Activated CD4-positive, alpha-beta T cell treated with anti-CD3 and anti-CD28 coated beads, Interleukin-2, amount 10 ng/mL, durations not matched to agents 24 days and 14 days (primary cell): Measurements from ENCODE around the gene TULP3. TPM values are rescaled to one million over a fixed set of nuclear protein-coding genes. Genes with fewer than 3 reads are reported as not detected.
A peak's percentile ranks its signal among the peaks of the same experiment; 100 is the strongest.

Experiments used
- DNase-seq: peaks from one replicate; pipeline ENCODE4 v3.0.0; 2022
- H3K27ac Mint-ChIP-seq: one replicate; pipeline ENCODE4 v1.8.0; 2022; ENCODE audit warnings: mild to moderate bottlenecking, mixed read lengths
- H3K27me3 Mint-ChIP-seq: one replicate; pipeline ENCODE4 v1.8.0; 2022; ENCODE audit warnings: mixed read lengths
- H3K36me3 Mint-ChIP-seq: one replicate; pipeline ENCODE4 v1.8.0; 2022; ENCODE audit warnings: low read depth, mild to moderate bottlenecking, mixed read lengths
- H3K4me1 Mint-ChIP-seq: one replicate; pipeline ENCODE4 v1.8.0; 2021; ENCODE audit warnings: mixed read lengths
- H3K4me3 Mint-ChIP-seq: one replicate; pipeline ENCODE4 v1.8.0; 2022; ENCODE audit warnings: mild to moderate bottlenecking, moderate library complexity, mixed read lengths
- H3K9me3 Mint-ChIP-seq: one replicate; pipeline ENCODE4 v1.8.0; 2021; ENCODE audit warnings: mixed read lengths
- intact Hi-C: fragments of 100-400 bp; cut with micrococcal nuclease; formaldehyde crosslinking; loops from one replicate; pipeline ENCODE4 v1.15.1; 2023
- total RNA-seq: library from RNA; stranded (reverse); gene quantifications from 2 replicates; pipeline ENCODE4 v1.2.3, GENCODE V29; 2022

The TULP3 gene
- total RNA-seq, 1 donor from 2014 or later: 7.8 TPM

DNA sequence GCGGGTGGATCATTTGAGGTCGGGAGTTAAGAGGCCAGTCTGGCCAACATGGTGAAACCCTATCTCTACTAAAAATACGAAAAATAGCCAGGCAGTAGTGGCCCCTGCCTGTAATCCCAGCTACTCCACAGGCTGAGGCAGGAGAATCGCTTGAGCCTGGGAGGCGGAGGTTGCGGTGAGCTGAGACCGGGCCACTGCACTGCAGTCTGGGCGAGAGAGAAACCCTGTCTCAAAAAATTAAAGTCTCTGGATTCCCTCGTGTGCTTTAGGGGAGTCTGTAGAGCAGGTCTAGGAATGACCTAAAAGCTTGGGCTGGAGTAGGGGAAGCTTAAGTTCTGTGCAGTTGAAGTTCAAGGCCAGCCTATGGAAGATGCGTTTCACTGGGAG, 697 bp upstream of the TULP3 start:
- DNase-seq: no peak
- H3K4me1 Mint-ChIP-seq: peaks cover 35% of the 10 kb centered on the region
- intact Hi-C loops: loop anchor here (1.0 to 2.0 kb wide), 5 partner anchors 13 to 199 kb away; partner anchors contain the start of genes FOXM1, ITFG2 and RHNO1
- peaks cover 28% of the 10 kb centered on the region for H3K36me3 Mint-ChIP-seq
- no peaks in the 10 kb centered on the region for H3K9me3 Mint-ChIP-seq
- peaks cover 3% of the 10 kb centered on the region for H3K27me3 Mint-ChIP-seq
- H3K27ac Mint-ChIP-seq: peak overlapping the region; percentile 94
- peak overlapping the region; percentile 99 for H3K4me3 Mint-ChIP-seq

DNA sequence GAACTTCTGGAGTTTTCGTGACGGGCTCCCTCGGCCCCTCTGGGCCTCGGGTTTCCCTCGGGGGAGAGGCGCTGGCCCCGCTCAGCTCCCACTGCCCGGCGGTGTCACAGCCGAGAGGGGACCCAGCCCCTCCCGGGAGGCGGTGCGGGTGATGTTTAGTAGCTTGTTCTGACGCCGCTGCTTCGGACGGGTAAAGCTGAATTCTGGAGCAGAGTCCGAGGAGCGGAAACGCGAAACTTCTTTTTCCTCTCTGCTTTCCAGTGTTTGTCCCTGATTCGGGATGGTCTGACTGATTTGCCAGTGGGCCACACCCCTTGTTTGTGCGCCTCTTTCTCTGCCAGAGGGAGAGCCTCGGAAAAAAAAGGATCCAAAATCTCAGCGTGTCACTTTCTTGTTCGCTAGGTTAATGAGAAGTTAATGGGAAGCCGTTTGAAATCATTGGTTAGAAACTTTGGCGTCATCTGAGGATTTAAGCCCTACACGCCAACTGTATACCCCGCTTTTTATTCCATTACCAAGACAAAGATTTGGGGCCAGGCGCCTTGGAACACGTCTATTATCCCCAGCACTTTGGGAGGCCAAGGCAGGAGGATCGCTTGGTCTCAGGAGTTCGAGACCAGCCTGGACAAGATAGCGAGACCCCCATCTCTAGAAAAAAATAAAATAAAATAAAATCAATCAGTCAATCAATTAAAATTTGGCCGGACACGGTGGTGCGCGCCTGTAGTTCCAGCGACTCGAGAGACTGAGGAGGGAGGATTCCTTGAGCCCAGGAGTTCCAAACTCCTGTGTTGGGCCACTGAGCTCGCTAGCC, 756 bp downstream of the TULP3 start:
- peaks cover 32% of the 10 kb centered on the region for H3K4me1 Mint-ChIP-seq
- H3K27me3 Mint-ChIP-seq: peaks cover 3% of the 10 kb centered on the region
- DNase-seq: peak; percentile 78
- intact Hi-C loops: loop anchor here (2.0 kb wide), 2 partner anchors 23 to 201 kb away; no protein-coding TSS in a partner anchor
- peaks cover 19% of the 10 kb centered on the region for H3K36me3 Mint-ChIP-seq
- no peaks in the 10 kb centered on the region for H3K9me3 Mint-ChIP-seq
- H3K27ac Mint-ChIP-seq: no peak overlapping the region
- peak overlapping the region; percentile 99 for H3K4me3 Mint-ChIP-seq

DNA sequence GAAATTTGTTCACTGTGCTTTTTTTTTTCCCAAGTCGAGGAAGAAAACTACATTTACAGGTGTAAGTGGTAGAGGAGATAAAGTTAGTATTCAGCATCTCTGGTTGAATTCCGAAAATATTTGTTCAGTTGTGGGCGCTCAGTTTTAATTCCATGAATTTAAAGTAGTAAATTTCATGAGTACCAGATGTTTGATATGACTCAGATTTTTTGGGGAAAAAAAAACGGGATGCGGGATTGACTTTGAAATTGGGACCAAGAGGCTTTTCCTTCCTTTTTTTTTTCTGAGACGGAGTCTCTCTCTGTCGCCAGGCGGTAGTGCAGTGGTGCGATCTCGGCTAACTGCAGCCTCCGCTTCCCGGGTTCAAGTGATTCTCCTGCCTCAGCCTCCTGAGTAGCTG, 1.6 kb downstream of the TULP3 start:
- no peak overlapping the region for H3K4me3 Mint-ChIP-seq
- peaks cover 32% of the 10 kb centered on the region for H3K4me1 Mint-ChIP-seq
- peaks cover 19% of the 10 kb centered on the region for H3K36me3 Mint-ChIP-seq
- intact Hi-C loops: no loop called here
- no peak for DNase-seq
- H3K9me3 Mint-ChIP-seq: no peaks in the 10 kb centered on the region
- H3K27ac Mint-ChIP-seq: no peak overlapping the region
- peaks cover 3% of the 10 kb centered on the region for H3K27me3 Mint-ChIP-seq

DNA sequence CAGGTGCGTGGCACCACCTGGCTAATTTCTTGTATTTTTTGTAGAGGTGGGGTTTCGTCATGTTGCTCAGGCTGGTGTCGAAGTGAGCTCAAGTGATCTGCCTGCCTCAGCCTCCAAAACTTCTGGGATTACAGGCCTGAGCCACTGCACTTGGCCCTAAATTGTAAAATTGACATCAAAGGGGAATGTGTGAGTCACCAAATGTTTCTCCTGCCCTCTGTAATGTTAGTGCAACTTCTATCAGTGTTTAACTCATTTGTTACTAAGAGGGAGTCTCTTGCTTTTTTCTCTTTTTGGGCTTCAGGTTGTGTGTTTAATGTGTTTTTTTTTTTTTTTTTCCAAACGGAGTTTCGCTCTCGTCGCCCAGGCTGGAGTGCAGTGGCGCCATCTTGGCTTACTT, 2.3 kb downstream of the TULP3 start:
- no peak for DNase-seq
- Mint-ChIP-seq H3K36me3 (peaks cover 13% of the 10 kb centered on the region), H3K27me3 (peaks cover 3% of the 10 kb centered on the region), H3K4me3 (peak overlapping the region; percentile 50), H3K4me1 (peaks cover 29% of the 10 kb centered on the region), H3K27ac (no peak overlapping the region), H3K9me3 (no peaks in the 10 kb centered on the region)
- intact Hi-C loops: no loop called here

DNA sequence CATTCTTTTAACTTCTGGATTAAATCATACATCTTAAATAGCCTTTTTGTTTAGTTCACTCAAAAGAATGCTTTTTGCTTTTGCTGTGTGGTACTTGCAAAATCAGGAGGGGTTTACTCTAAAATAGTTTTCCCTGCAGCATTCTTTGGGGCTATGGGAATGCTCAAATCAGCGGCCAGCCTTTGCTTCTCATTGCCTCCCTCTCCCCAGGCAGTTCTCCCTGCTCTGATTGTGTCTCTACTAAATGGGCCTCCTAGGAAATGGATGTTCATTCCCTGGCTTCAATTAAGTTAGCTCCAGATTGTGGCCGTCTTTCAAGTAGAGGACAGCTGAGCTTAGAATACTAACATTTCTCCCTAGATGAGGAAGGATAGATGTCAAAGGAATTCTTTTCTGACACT, 4.4 kb downstream of the TULP3 start:
- intact Hi-C loops: no loop called here
- Mint-ChIP-seq H3K9me3 (no peaks in the 10 kb centered on the region), H3K4me3 (no peak overlapping the region), H3K4me1 (peaks cover 17% of the 10 kb centered on the region), H3K27me3 (peaks cover 3% of the 10 kb centered on the region), H3K27ac (no peak overlapping the region), H3K36me3 (peaks cover 4% of the 10 kb centered on the region)
- no peak for DNase-seq

DNA sequence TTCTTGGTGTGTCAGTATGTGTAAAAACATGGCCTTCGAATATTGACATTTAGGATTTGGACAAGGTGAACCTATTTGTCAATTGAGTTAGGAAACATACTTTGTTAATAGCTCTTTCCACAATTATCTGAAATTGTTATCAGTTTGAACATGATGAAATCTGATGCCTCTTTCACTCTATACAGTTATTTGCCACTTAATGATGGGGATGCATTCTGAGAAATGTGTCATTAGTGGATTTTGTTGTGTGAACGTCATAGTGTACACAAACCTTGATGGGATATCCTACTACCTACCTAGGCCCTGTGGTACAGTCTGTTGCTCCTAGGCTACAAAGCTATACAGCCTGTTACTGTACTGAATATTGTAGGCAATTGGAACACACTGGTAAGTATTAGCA, 4.8 kb downstream of the TULP3 start:
- peaks cover 2% of the 10 kb centered on the region for H3K36me3 Mint-ChIP-seq
- DNase-seq: no peak
- H3K4me1 Mint-ChIP-seq: peaks cover 12% of the 10 kb centered on the region
- H3K9me3 Mint-ChIP-seq: no peaks in the 10 kb centered on the region
- intact Hi-C loops: no loop called here
- H3K27ac Mint-ChIP-seq: no peak overlapping the region
- no peak overlapping the region for H3K4me3 Mint-ChIP-seq
- peaks cover 3% of the 10 kb centered on the region for H3K27me3 Mint-ChIP-seq

DNA sequence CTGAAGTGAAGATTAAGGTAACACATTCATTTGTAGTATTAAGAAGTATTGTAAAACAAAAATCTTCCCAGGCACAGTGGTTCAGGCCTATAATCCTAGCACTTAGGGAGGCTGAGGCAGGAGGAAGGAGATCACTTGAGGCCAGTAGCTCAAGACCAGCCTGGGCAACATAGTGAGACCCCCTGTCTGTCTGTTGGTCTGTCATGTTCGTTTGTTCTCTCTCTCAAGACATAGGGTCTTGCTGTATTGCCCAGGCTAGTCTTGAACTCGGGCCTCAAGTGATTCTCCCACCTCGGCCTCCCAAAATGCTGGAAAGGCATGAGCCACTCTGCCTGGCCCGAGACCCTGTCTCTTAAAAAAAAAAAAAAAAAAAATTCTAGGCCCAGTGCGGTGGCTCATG, 6.7 kb downstream of the TULP3 start:
- Mint-ChIP-seq H3K36me3 (no peaks in the 10 kb centered on the region), H3K9me3 (no peaks in the 10 kb centered on the region), H3K4me3 (no peak overlapping the region), H3K27me3 (no peaks in the 10 kb centered on the region), H3K4me1 (peaks cover 3% of the 10 kb centered on the region), H3K27ac (no peak overlapping the region)
- intact Hi-C loops: no loop called here
- no peak for DNase-seq

DNA sequence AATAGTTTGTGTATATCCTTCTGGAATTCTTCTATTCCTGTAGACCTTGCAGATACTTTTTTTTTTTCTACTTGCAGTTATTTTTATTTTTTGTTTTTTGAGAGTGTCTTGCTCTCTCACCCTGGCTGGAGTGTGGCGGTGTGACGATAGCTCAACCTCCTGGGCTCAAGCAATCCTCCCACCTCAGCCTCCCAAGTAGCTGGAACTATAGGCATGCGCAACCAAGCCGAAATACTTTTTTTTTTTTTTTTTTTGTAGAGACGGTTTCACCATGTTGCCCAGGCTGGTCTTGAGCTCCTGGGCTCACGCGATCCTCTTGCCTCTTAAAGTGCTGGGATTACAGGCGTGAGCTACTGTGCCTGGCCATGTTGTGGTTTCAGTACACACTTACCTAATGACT, 10.0 kb downstream of the TULP3 start:
- Mint-ChIP-seq H3K9me3 (no peaks in the 10 kb centered on the region), H3K4me1 (no peaks in the 10 kb centered on the region), H3K4me3 (no peak overlapping the region), H3K27me3 (no peaks in the 10 kb centered on the region), H3K27ac (no peak overlapping the region), H3K36me3 (no peaks in the 10 kb centered on the region)
- DNase-seq: no peak
- intact Hi-C loops: no loop called here

DNA sequence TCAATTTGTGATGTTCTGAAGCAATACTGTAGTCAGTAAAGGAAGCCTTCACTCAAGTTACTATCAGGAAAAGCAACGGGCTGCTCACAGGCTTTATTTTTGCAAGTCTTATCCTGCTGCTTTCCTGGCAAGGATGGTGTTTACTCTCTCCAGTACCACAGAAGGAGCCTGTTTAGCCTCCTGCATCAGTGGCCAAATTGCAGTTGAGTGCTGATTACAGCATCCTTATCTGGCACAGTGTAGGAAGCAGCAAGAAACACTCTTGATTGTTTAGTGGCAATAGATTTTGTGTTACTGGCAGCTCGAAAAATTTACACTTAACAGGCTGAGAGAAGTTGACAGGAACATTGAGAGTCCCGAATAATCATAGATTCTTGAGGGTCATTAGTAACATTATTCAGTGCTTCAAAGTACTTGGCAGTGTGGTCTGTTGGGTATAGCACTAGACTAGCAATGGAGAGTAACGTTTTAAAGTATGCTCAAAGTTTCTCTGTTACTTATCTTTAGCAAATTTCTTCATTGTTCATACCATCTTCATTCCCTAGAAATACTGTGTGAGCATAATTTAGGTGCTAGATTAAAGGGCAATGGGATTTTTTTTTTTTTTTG, 11.7 kb downstream of the TULP3 start:
- Mint-ChIP-seq H3K27ac (no peak overlapping the region), H3K4me1 (no peaks in the 10 kb centered on the region), H3K36me3 (no peaks in the 10 kb centered on the region), H3K4me3 (no peak overlapping the region), H3K27me3 (no peaks in the 10 kb centered on the region), H3K9me3 (no peaks in the 10 kb centered on the region)
- intact Hi-C loops: no loop called here
- no peak for DNase-seq

DNA sequence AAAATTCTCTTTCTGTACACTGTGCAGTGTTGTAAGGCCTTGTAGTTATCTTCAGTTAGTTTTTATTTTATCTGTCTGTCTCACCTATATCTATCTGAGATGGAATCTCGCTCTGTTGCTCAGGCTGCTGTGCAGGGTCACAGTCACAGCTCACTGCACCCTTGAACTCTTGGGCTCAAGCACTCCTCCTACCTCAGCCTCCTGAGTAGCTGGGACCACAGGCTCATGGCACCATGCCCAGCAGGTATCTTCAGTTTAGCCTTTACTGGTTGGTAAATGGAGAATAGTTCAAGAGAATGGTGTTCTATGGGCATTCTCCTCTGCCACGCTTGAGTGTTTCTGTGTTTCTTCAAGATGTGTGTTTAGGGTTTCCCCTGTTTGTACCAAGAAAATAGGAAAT, 13.6 kb downstream of the TULP3 start:
- intact Hi-C loops: no loop called here
- Mint-ChIP-seq H3K27ac (no peak overlapping the region), H3K9me3 (no peaks in the 10 kb centered on the region), H3K36me3 (no peaks in the 10 kb centered on the region), H3K27me3 (no peaks in the 10 kb centered on the region), H3K4me1 (no peaks in the 10 kb centered on the region), H3K4me3 (no peak overlapping the region)
- DNase-seq: no peak

DNA sequence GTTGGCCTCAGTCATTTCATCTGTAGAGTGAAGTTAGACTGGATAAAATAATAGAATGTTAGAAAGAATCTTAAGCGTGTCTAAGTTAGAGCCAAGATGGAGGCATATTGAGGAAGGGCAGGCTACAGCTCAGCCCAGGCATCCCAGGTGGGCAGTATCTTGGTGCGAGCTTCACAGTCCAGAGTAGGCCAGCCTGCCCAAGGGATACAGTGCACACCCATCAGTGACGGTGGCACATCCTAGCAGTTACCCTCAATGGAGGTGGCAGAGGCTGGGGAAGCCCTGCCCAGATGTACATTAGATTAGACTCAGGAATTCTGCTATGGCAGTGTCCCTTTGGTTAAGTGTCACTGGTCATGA, 21.5 kb downstream of the TULP3 start:
- no peaks in the 10 kb centered on the region for H3K27me3 Mint-ChIP-seq
- intact Hi-C loops: no loop called here
- no peaks in the 10 kb centered on the region for H3K4me1 Mint-ChIP-seq
- DNase-seq: no peak
- no peaks in the 10 kb centered on the region for H3K36me3 Mint-ChIP-seq
- no peak overlapping the region for H3K27ac Mint-ChIP-seq
- H3K4me3 Mint-ChIP-seq: no peak overlapping the region
- H3K9me3 Mint-ChIP-seq: no peaks in the 10 kb centered on the region

DNA sequence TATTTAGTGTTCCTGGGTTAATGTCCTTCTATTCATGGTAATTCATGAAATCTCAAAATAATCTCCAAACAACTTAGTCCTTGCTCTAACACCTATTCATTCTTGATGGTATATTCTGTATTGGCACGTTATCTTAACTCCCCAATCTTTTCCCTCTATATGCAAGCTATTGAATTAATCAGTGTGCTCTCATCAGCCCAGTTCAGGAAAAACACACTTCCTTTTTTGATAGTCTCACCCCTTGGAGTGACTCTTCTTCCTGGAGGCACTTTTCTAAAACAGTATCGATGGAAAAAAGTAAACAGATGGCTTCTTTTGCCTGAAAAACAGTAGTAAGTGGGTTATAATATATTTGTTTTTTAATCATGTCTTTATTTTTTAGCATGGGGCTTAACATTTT, 28.6 kb downstream of the TULP3 start:
- intact Hi-C loops: no loop called here
- no peaks in the 10 kb centered on the region for H3K9me3 Mint-ChIP-seq
- DNase-seq: no peak
- no peak overlapping the region for H3K4me3 Mint-ChIP-seq
- H3K36me3 Mint-ChIP-seq: peaks cover 8% of the 10 kb centered on the region
- H3K27ac Mint-ChIP-seq: no peak overlapping the region
- no peaks in the 10 kb centered on the region for H3K27me3 Mint-ChIP-seq
- H3K4me1 Mint-ChIP-seq: no peaks in the 10 kb centered on the region

DNA sequence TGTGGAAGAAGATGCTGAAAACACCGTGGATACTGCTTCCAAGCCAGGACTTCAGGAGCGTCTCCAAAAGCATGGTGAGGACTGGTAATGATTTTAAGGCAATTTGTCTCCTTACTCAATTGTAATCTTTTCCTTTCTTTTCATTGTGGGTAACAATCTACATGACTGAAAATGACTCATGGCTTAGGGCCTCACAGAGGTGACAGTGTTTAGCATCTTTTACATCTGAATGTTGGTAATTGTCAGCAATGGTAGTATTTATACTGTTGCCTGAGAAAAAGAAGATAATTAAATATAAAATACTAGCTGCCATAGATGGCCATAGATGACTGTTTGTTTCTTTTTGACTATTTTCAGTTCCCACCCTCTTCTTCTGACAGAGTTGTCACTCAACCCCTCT, 31.6 kb downstream of the TULP3 start:
- H3K4me1 Mint-ChIP-seq: peaks cover 4% of the 10 kb centered on the region
- H3K9me3 Mint-ChIP-seq: no peaks in the 10 kb centered on the region
- H3K36me3 Mint-ChIP-seq: peaks cover 8% of the 10 kb centered on the region
- H3K4me3 Mint-ChIP-seq: no peak overlapping the region
- no peak for DNase-seq
- intact Hi-C loops: no loop called here
- no peak overlapping the region for H3K27ac Mint-ChIP-seq
- no peaks in the 10 kb centered on the region for H3K27me3 Mint-ChIP-seq

DNA sequence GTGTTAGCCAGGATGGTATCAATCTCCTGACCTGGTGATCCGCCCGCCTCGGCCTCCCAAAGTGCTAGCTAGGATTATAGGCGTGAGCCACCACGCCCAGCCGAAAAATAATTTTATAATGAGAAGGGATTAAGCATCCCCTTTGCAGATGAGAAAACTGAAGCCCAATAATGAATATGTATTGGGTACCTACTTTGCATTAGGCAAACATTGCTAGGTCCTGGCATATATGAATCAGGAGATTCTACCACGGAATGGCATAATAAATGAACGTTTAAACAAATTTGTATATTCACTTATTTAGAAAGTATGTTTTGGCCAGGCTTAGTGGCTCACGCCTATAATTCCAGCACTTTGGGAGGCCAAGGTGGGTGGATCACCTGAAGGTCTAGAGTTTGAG, 32.4 kb downstream of the TULP3 start:
- intact Hi-C loops: no loop called here
- H3K27me3 Mint-ChIP-seq: no peaks in the 10 kb centered on the region
- peaks cover 9% of the 10 kb centered on the region for H3K36me3 Mint-ChIP-seq
- H3K27ac Mint-ChIP-seq: no peak overlapping the region
- H3K4me1 Mint-ChIP-seq: peaks cover 4% of the 10 kb centered on the region
- H3K4me3 Mint-ChIP-seq: no peak overlapping the region
- no peaks in the 10 kb centered on the region for H3K9me3 Mint-ChIP-seq
- DNase-seq: no peak

DNA sequence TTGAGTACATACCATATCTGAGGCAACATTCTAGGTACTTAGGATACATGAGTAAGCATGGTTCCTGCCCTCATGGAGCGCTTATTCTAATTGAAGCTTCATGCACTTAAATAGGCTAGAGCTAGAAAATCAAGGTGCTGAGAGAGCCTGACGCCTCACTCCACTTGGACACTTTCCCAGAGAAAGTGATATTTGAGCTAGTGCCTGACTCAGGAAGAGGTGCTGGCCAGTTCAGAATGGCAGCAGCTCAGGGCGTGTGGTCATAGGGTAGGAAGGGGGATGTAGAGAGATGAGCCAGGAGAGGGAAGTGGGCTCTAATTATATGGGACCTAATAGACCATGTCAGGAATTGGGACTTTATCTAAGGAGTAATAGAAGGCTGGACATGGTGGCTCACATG, 33.3 kb downstream of the TULP3 start:
- peaks cover 11% of the 10 kb centered on the region for H3K36me3 Mint-ChIP-seq
- H3K4me1 Mint-ChIP-seq: peaks cover 4% of the 10 kb centered on the region
- intact Hi-C loops: no loop called here
- H3K9me3 Mint-ChIP-seq: no peaks in the 10 kb centered on the region
- DNase-seq: no peak
- H3K4me3 Mint-ChIP-seq: no peak overlapping the region
- H3K27ac Mint-ChIP-seq: no peak overlapping the region
- H3K27me3 Mint-ChIP-seq: no peaks in the 10 kb centered on the region
